Testis (tissue), 3 donors: ENCODE results near the gene FAM53C. TPM values are rescaled to one million over a fixed set of nuclear protein-coding genes. Genes with fewer than 3 reads are reported as not detected.

Experiments
- DNase-seq: peaks from one replicate; pipeline ENCODE4 v3.0.0-alpha.2; 2019
- H3K27ac ChIP-seq, 2 donors: fragments of 200-600 bp; sonication (generic); one replicate each; pipeline ENCODE4 v1.5.1; 2019
- H3K27me3 ChIP-seq: fragments of 200-600 bp; sonication (generic); one replicate; pipeline ENCODE4 v1.5.1; 2019
- H3K36me3 ChIP-seq: fragments of 200-600 bp; sonication (generic); one replicate; pipeline ENCODE4 v1.5.1; 2017; ENCODE audit warnings: low read depth; ENCODE audit errors: missing control alignments
- H3K4me1 ChIP-seq: fragments of 200-600 bp; sonication (generic); one replicate; pipeline ENCODE4 v1.5.1; 2019
- H3K4me3 ChIP-seq, 2 donors: fragments of 200-600 bp; sonication (generic); one replicate each; pipeline ENCODE4 v1.5.1; 2017 to 2019
- H3K9me3 ChIP-seq: fragments of 200-600 bp; sonication (generic); one replicate; pipeline ENCODE4 v1.5.1; 2017
- CTCF ChIP-seq, 3 experiments: fragments of 450-650 bp in 2 of 3; fragments of 200-600 bp in 1 of 3; sonication (generic) in 1 of 3; IDR thresholded peaks; one replicate each; pipeline ENCODE4 v1.5.1; 2016 to 2019; ENCODE audit warnings: antibody characterized with exemption in 3 of 3, mild to moderate bottlenecking in 2 of 3, moderate library complexity in 1 of 3
- POLR2A ChIP-seq: fragments of 450-650 bp; IDR thresholded peaks from one replicate; pipeline ENCODE4 v1.6.1; 2017; ENCODE audit warnings: antibody characterized with exemption, mild to moderate bottlenecking, moderate library complexity
- WGBS, 2 donors: methylation state at CpG; one replicate each; pipeline ENCODE4 v1.1.5; 2018; 5-methylcytosine and 5-hydroxymethylcytosine counted together
- intact Hi-C: fragments of 100-400 bp; cut with DNase I; formaldehyde crosslinking; loops from one replicate; pipeline ENCODE4 v1.15.1; 2023; ENCODE audit warnings: low total_unique reads
- polyA plus RNA-seq: library from polyadenylated mRNA; stranded (reverse); fragments of 350-450 nt; fragmentation: Illumina TruSeq; extraction: RNeasy Lipid Tissue Mini Kit (QIAGEN cat#74804); gene quantifications from one replicate; pipeline ENCODE4 v1.2.3, GENCODE V29; 2014; ENCODE audit warnings: low read depth, low replicate concordance; ENCODE audit not compliant: insufficient read depth
- total RNA-seq, 2 donors: library from RNA; depleted of rRNA; stranded (reverse); fragments of >200 nt; gene quantifications; one replicate each; pipeline ENCODE4 v1.2.3, GENCODE V29; 2016

Gene FAM53C
- total and polyA plus RNA-seq, 3 donors from 2014 or later = 107 to 152 (median 125) TPM

GRCh38 chr5:138391859-138392386, 53.9 kb downstream of the FAM53C start:
- H3K36me3 ChIP-seq = no peaks in the 10 kb centered on the region
- H3K27ac ChIP-seq = peak overlapping the region; percentile 0 to 1
- no peaks in the 10 kb centered on the region for H3K9me3 ChIP-seq
- H3K4me3 ChIP-seq = no peak overlapping the region
- peaks cover 8% of the 10 kb centered on the region for H3K4me1 ChIP-seq
- TF ChIP-seq CTCF (IDR thresholded peaks at IDR 0.05) (no peak), POLR2A (no peak)
- intact Hi-C loops = no loop called here
- H3K27me3 ChIP-seq = no peaks in the 10 kb centered on the region
- DNase-seq = peak; percentile 82
- 69 to 77% methylated on average over 5 to 9 of the region's 9 CpGs for WGBS, 2 donors

Other genes starting within 250 kb of the FAM53C start
- 10 to 100 TPM; 22.4 to 35.1 TPM for gene NME5, start 198.8 kb upstream of the FAM53C start, total RNA-seq
- 129 TPM for gene NME5, start 198.8 kb upstream of the FAM53C start, polyA plus RNA-seq
- gene BRD8, start 159.6 kb upstream of the FAM53C start, total RNA-seq = 100 to 1,000 TPM; 165 to 198 TPM
- 303 TPM for gene BRD8, start 159.6 kb upstream of the FAM53C start, polyA plus RNA-seq
- 10 to 100 TPM; 10.4 to 13.8 TPM for gene KIF20A, start 159.2 kb upstream of the FAM53C start, total RNA-seq
- gene KIF20A, start 159.2 kb upstream of the FAM53C start, polyA plus RNA-seq = 32.1 TPM
- gene CDC23, start 124.9 kb upstream of the FAM53C start, total RNA-seq = 10 to 100 TPM; 30.5 to 31.3 TPM
- gene CDC23, start 124.9 kb upstream of the FAM53C start, polyA plus RNA-seq = 29.5 TPM
- gene GFRA3, start 63.6 kb upstream of the FAM53C start, total RNA-seq = 1 to 10 TPM; 5.8 to 6.3 TPM
- gene GFRA3, start 63.6 kb upstream of the FAM53C start, polyA plus RNA-seq = 6.3 TPM
- 10 to 100 TPM; 11.8 to 23.7 TPM for gene CDC25C, start 6.5 kb upstream of the FAM53C start, total RNA-seq
- 39.9 TPM for gene CDC25C, start 6.5 kb upstream of the FAM53C start, polyA plus RNA-seq
- gene KDM3B, start 14.4 kb downstream of the FAM53C start, total RNA-seq = 10 to 100 TPM; 81.1 to 85.3 TPM
- 61.8 TPM for gene KDM3B, start 14.4 kb downstream of the FAM53C start, polyA plus RNA-seq
- 10 to 100 TPM; 15.7 to 18.3 TPM for gene REEP2, start 100.8 kb downstream of the FAM53C start, total RNA-seq
- 13.5 TPM for gene REEP2, start 100.8 kb downstream of the FAM53C start, polyA plus RNA-seq
- 10 to 100 TPM in 1 of 2 donors, 1 to 10 TPM in 1; 8.7 to 11.9 TPM for gene EGR1, start 127.2 kb downstream of the FAM53C start, total RNA-seq
- 63.6 TPM for gene EGR1, start 127.2 kb downstream of the FAM53C start, polyA plus RNA-seq
- 10 to 100 TPM; 74.3 to 75.3 TPM for gene ETF1, start 205.0 kb downstream of the FAM53C start, total RNA-seq
- 103 TPM for gene ETF1, start 205.0 kb downstream of the FAM53C start, polyA plus RNA-seq
- 100 to 1,000 TPM; 205 to 243 TPM for gene HSPA9, start 237.1 kb downstream of the FAM53C start, total RNA-seq
- 145 TPM for gene HSPA9, start 237.1 kb downstream of the FAM53C start, polyA plus RNA-seq